SK-N-SH (cell line): ENCODE data around the gene ASPN. TPM values are rescaled to one million over a fixed set of nuclear protein-coding genes. Genes with fewer than 3 reads are reported as not detected.

Experiments
- CTCF ChIA-PET: fragments of 300-600, 350-600 bp; formaldehyde crosslinking; extraction: SDS; loops from one replicate; lab custom pipeline; 2021; lab: Yijun Ruan, JAX
- POLR2A ChIA-PET: fragments of 350-600 bp; sonication (Branson Sonifier 250); formaldehyde crosslinking; extraction: SDS; loops from one replicate; lab custom pipeline; 2020; ENCODE audit warnings: antibody characterized with exemption, inconsistent platforms; lab: Yijun Ruan, JAX
- DNase-seq: peaks from one replicate; pipeline ENCODE4 v3.0.0; 2012
- H2AFZ ChIP-seq: fragments of 200-600 bp; sonication (generic); 2 replicates; pipeline ENCODE4 v1.8.1; 2016; ENCODE audit warnings: antibody characterized with exemption, mild to moderate bottlenecking, low read depth
- H3F3A ChIP-seq: fragments of 200-600 bp; sonication (generic); replicated peaks from 2 replicates; pipeline ENCODE3; 2016; ENCODE audit warnings: antibody characterized with exemption, mild to moderate bottlenecking; ENCODE audit not compliant: insufficient read depth
- H3K27ac ChIP-seq, 2 experiments: fragments of 200-500 bp in 1 of 2; fragments of 200-600 bp in 1 of 2; sonication (Bioruptor generic) in 1 of 2; sonication (generic), shearing (Covaris generic) in 1 of 2; 2 replicates each; pipeline versions ENCODE4 v1.5.1 to v1.6.1; 2014 to 2016; ENCODE audit warnings: low read depth in 2 of 2, inconsistent platforms in 1 of 2, low read length in 1 of 2, mild to moderate bottlenecking in 1 of 2, mixed read lengths in 1 of 2
- H3K27me3 ChIP-seq: fragments of 200-600 bp; sonication (generic), shearing (Covaris generic); 2 replicates; pipeline ENCODE4 v1.6.1; 2016; ENCODE audit warnings: mixed run types; ENCODE audit not compliant: insufficient read depth
- H3K36me3 ChIP-seq, 2 experiments: fragments of 200-500 bp in 1 of 2; fragments of 200-600 bp in 1 of 2; sonication (Bioruptor generic) in 1 of 2; sonication (generic) in 1 of 2; replicated peaks in 1 of 2; 2 replicates each; pipeline versions ENCODE3 to v1.5.1; 2014 to 2016; ENCODE audit warnings: low read length in 1 of 2, mild to moderate bottlenecking in 1 of 2; ENCODE audit not compliant: insufficient read depth in 2 of 2, control insufficient read depth in 1 of 2
- H3K4me1 ChIP-seq, 2 experiments: fragments of 200-500 bp in 1 of 2; fragments of 200-600 bp in 1 of 2; sonication (Bioruptor generic) in 1 of 2; sonication (generic), shearing (Covaris generic) in 1 of 2; 2 replicates each; pipeline versions ENCODE4 v1.5.1 to v1.6.1; 2014 to 2016; ENCODE audit warnings: low read depth in 1 of 2, low read length in 1 of 2, mixed run types in 1 of 2; ENCODE audit not compliant: insufficient read depth in 2 of 2, control insufficient read depth in 1 of 2
- H3K4me2 ChIP-seq: fragments of 200-600 bp; sonication (generic), shearing (Covaris generic); 2 replicates; pipeline ENCODE4 v1.6.1; 2017; ENCODE audit warnings: mixed run types
- H3K4me3 ChIP-seq, 2 experiments: fragments of 200-500 bp in 1 of 2; fragments of 200-600 bp in 1 of 2; sonication (Bioruptor generic) in 1 of 2; sonication (generic), shearing (Covaris generic) in 1 of 2; 2 replicates each; pipeline versions ENCODE4 v1.5.1 to v1.8.1; 2014 to 2016; ENCODE audit warnings: low read depth in 2 of 2, inconsistent platforms in 1 of 2, low read length in 1 of 2, mild to moderate bottlenecking in 1 of 2, mixed read lengths in 1 of 2, moderate library complexity in 1 of 2
- H3K79me2 ChIP-seq: fragments of 200-600 bp; sonication (generic); 2 replicates; pipeline ENCODE4 v1.8.1; 2017; ENCODE audit warnings: mild to moderate bottlenecking; ENCODE audit not compliant: insufficient read depth
- H3K9ac ChIP-seq: fragments of 200-600 bp; sonication (generic); 2 replicates; pipeline ENCODE4 v1.6.1; 2017; ENCODE audit warnings: mixed run types
- H3K9me2 ChIP-seq: fragments of 200-600 bp; sonication (generic); 2 replicates; pipeline ENCODE4 v1.6.1; 2017; ENCODE audit warnings: mixed run types
- H3K9me3 ChIP-seq: fragments of 200-600 bp; sonication (generic); 2 replicates; pipeline ENCODE4 v1.6.1; 2017; ENCODE audit warnings: mixed run types, mild to moderate bottlenecking, moderate library complexity
- H4K20me1 ChIP-seq: fragments of 200-600 bp; sonication (generic); 2 replicates; pipeline ENCODE4 v1.6.1; 2017; ENCODE audit warnings: mild to moderate bottlenecking, mixed run types; ENCODE audit not compliant: insufficient read depth
- FOSL2 ChIP-seq: IDR thresholded peaks from 2 replicates; pipeline ENCODE4 v1.4.0; 2012; ENCODE audit warnings: low read depth, mild to moderate bottlenecking, moderate library complexity, borderline replicate concordance
- GATA2 ChIP-seq: sonication (generic); formaldehyde crosslinking; IDR thresholded peaks from 2 replicates; pipeline ENCODE4 v1.5.0; 2020; ENCODE audit warnings: mild to moderate bottlenecking, missing genetic modification reagents
- JUND ChIP-seq: IDR thresholded peaks from 2 replicates; pipeline ENCODE4 v1.4.0; 2012
- MXI1 ChIP-seq: IDR thresholded peaks from 2 replicates; pipeline ENCODE4 v1.6.1; 2012; ENCODE audit warnings: mild to moderate bottlenecking, low read depth, low read length, improper control_type of control experiment
- PBX3 ChIP-seq: IDR thresholded peaks from 2 replicates; pipeline ENCODE4; 2012
- RCOR1 ChIP-seq: fragments of 150-350 bp; IDR thresholded peaks from 2 replicates; pipeline ENCODE4 v1.6.1; 2017; ENCODE audit warnings: antibody characterized with exemption, low read length
- RXRA ChIP-seq: IDR thresholded peaks from 2 replicates; pipeline ENCODE4 v1.4.0; 2012; ENCODE audit warnings: low read depth, mild to moderate bottlenecking, borderline replicate concordance
- TCF12 ChIP-seq: IDR thresholded peaks from 2 replicates; pipeline ENCODE4 v1.4.0; 2012
- USF1 ChIP-seq: IDR thresholded peaks from 2 replicates; pipeline ENCODE4 v1.4.0; 2012; ENCODE audit warnings: low read depth, borderline replicate concordance
- YY1 ChIP-seq: IDR thresholded peaks from 2 replicates; pipeline ENCODE4 v1.4.0; 2012; ENCODE audit warnings: low read depth, mild to moderate bottlenecking
- WGBS: methylation state at CpG from one replicate; pipeline ENCODE4 v1.1.6; 2017; ENCODE audit warnings: low lambda C conversion rate; 5-methylcytosine and 5-hydroxymethylcytosine counted together
- polyA plus RNA-seq, 3 experiments: library from polyadenylated mRNA; depleted of rRNA; stranded (reverse); fragments of >200 nt; gene quantifications; 2 replicates each; pipeline ENCODE4 v1.2.3, GENCODE V29; 2012

ASPN gene
- polyA plus RNA-seq, 1 of the 3 experiments (the other 2 are of a cell fraction) = 0.76 TPM

GRCh38 chr9:92484563-92484962, 2.3 kb upstream of the ASPN start:
- Histone ChIP-seq H4K20me1 (no peaks in the 10 kb centered on the region), H3K27ac (peak overlapping the region in 1 of 2 experiments; percentile 86; a peak in 2 of 4 replicates), H3F3A (peaks cover 8% of the 10 kb centered on the region), H3K9ac (no peak overlapping the region), H3K36me3 (no peaks in the 10 kb centered on the region), H3K4me3 (no peak overlapping the region), H3K4me2 (no peak overlapping the region), H3K9me3 (no peaks in the 10 kb centered on the region), H2AFZ (no peak overlapping the region), H3K4me1 (peaks cover 19 to 33% of the 10 kb centered on the region in 2 experiments), H3K79me2 (no peaks in the 10 kb centered on the region), H3K27me3 (no peaks in the 10 kb centered on the region), H3K9me2 (no peaks in the 10 kb centered on the region)
- ChIA-PET CTCF (no interaction called here), POLR2A (no interaction called here)
- DNase-seq = no peak
- 84% methylated on average over 3 of the region's 3 CpGs for WGBS
- no peak for TF ChIP-seq YY1
- no peak for TF ChIP-seq FOSL2
- no peak for TF ChIP-seq USF1
- TF ChIP-seq MXI1 = no peak

GRCh38 chr9:92483627-92484545, 1.6 kb upstream of the ASPN start:
- DNase-seq = no peak
- Histone ChIP-seq H4K20me1 (no peaks in the 10 kb centered on the region), H3K4me3 (no peak overlapping the region), H3K4me2 (peak overlapping the region; percentile 17; the same call in 1 of the 2 replicates), H3F3A (peaks cover 8% of the 10 kb centered on the region), H3K36me3 (no peaks in the 10 kb centered on the region), H3K9me3 (no peaks in the 10 kb centered on the region), H3K79me2 (no peaks in the 10 kb centered on the region), H3K27ac (peak overlapping the region; percentile 3 to 86; a peak in 3 of 4 replicates), H3K4me1 (peaks cover 24 to 34% of the 10 kb centered on the region in 2 experiments), H3K9me2 (no peaks in the 10 kb centered on the region), H3K27me3 (no peaks in the 10 kb centered on the region), H2AFZ (no peak overlapping the region), H3K9ac (no peak overlapping the region)
- ChIA-PET POLR2A (no interaction called here), CTCF (interaction anchor here (0.6 to 0.9 kb wide), 4 partner anchors 17 to 150 kb away, joined by 3 to 5 read pairs (median 3); no protein-coding TSS in a partner anchor)
- 71% methylated on average over 5 of the region's 5 CpGs for WGBS
- no peak for TF ChIP-seq RCOR1
- TF ChIP-seq RXRA = 0 out of 2 replicates have a peak, but pooled peaks have one; percentile 17
- TF ChIP-seq PBX3 = 0 out of 2 replicates have a peak, but pooled peaks have one; percentile 8
- TF ChIP-seq GATA2 (CRISPR knock-in tag) = no peak
- peak; percentile 69 for TF ChIP-seq TCF12
- 0 out of 2 replicates have a peak, but pooled peaks have one; percentile 11 for TF ChIP-seq JUND
